Measurements from ENCODE around the gene ATF6B.

ATF6B gene

DNA sequence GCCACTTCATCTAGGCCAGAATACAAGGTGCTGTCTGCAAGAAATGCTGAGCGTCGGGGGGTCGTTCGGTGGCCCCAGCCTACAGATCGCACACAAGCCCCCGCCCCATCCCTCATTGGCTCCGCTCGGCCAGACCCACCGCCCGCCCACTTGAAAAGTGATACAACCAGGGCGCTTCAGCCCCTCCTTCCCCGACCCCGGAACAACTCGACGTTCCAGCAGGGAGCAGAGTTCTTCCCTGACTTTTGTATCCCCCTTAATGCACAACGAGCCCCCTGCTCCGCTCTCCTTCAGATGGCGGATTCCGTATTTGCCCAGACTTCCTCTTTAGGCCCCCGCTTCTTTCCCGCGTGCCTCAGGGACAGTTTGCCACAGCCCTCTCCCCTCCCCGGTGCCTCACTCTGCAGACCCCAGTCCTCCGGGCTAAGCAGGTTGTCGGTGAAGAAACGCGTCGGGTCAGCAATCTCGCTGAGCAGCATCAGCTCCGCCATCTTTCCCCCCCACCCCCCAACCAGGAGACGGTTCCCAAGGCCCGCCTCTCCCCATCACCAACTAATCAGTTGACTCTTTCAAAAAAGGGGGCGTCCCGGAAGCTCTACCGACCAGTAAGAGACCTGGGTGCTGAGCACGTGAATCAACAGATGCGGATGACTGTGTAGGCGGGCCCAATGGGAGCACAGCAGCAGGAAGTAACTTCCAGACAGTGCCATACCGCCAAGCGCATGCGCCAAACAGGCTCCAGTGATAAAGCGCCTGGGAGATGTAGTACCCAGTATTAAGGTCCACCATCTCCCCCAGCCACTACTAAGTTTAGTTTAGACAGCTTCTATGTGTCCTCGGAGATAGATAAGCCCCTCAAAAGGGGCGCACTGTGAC, at the start of gene ATF6B:
TSS of gene ATF6B (minus strand) at position 530 of the 876 bp plus-strand sequence. CDS start at position 491, 39 bp downstream.
- DNase-seq (ENCODE audit: low read depth) = peak; percentile 99

DNA sequence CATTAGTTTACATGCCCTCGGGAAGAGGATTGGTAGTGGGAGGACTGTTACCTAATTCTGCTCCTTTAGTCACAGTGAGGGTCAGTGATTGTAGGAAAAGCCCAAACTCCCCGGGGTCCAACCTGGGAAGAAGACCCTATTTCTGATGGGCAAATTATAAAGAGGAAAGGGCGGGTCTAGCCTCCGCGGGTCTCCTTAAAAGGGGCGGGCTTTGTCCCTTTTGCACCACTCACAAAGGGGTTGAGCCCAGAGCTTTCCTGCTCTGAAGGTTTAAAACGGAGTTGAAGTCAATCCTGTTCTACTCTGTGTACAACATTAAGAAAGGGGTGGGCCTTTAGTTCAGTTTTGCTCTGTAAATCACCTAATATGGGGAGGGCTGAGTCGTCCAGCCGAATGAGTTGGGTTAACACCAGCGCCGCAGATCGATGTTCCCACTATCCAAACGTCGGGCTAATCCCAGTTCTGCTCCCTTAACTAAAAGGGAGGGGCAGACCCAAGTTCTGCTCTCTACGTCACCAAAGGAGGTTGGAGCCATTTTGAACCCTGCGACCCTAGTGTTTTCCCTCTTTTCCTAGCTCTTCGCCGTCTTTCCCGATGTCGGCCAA, 49.2 kb upstream of the ATF6B start:
- DNase-seq (ENCODE audit: low read depth) = no peak

DNA sequence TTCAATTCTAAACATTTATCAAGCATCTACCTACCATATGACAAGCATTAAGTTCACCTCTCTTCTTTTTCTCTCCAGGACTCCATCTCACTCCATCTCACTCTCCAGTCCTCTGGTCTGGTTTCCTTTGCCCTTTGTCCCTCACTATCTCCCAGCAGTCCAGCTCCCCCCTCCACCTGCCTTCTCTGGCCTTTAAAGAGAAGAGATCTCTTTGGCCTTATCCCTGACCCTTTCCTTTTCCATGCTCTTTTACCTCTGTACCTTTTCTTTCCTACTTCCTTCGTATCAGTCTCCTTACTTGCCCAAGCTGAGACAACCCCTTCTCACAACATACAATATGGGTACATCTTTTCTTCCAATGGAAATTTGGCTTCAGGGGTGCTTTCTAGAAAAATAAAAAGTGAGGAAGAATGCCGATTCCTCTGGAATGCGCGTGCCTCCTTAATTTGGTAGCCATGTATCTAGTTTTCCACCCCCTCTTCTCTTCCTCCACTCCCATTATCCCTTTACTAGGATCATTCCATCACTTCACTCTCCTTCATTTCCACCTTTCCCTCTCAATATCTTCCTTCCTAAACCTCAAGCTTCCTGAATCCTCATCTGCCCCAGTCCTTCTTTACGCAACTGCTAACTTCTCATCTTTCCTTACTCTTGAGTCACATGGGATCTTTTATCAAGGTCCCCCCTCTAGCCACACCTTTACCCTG, 48.6 kb upstream of the ATF6B start:
- DNase-seq (ENCODE audit: low read depth) = no peak

DNA sequence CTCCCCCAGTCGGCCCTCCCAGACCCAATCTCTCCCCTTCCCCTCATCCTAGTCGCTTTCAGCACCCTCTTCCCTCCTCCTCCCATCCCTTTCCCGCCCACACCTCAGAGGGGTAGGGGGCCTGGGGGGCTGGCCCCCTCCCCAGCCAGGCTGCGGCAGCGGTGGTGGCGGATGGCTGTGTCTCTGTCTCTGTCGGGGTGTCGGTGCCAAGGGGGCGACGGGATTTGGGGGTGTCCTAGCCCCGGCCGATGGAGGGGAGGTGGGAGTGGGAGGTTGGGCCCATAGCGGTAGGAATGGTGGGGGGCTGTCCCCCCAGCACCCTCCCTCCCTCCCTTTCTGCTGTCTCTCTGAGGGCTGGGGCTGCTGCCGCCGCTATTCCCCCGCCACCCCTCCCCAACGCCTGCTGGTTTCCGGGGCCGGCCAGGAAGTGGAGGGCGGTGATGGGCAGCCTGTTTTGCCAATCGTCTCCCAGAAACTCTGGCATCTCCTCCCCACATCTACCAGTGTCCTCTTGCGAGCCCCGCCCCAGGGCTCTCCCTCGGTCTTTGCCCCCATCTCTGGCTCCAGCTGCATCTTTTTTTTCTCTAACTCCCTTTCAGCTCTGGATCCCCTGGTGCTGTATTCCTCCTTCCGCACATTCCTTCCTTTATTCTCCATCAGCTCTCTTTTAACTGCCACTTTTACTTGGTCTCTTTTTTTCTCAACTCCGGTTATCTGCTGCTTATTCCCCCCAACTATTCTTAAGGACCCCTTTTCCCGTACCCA, 47.8 kb upstream of the ATF6B start, which contains the start of gene AGPAT1:
TSS of gene AGPAT1 (minus strand) at position 374 of the 765 bp plus-strand sequence. CDS start 4,588 bp downstream, outside the sequence.
- DNase-seq (ENCODE audit: low read depth) = peak; percentile 93

DNA sequence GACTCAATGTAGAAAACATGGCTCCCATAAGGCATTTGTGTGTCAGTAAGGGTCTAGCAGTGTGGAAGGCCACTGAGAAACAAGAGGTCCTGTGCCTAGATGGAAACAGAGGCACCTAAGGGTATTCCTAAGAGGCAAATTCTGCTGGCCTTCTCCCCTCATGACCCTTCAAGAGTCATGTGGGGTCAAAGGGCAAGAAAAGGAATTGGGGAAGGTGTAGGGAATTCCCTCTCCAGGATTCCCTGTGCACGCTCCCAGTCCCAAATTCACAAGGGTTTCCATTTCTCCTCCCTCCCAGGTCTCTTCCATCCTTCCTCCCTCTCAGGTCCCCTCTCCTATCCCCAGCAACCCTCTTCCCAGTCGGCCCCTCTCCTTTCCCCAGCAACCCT, 47.3 kb upstream of the ATF6B start:
- no peak for DNase-seq (ENCODE audit: low read depth)

DNA sequence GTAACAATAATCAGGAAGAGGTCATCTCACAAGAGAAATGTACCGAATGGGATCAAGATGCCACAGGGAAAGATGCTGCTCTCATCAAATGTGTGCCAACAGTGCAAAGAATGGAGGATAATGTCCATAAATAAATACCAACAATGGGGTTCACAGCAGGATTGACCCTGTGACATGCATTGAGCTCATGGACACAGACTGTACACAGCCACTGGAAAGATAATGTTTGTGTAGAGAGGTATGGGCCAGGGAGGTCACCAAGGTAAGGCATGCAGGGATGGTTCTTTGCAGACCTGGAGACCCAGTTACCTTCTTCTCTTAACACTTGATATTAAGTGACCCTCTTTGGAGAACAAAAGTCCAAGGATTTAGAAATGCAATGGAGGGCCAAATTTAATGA, 46.4 kb upstream of the ATF6B start:
- no peak for DNase-seq (ENCODE audit: low read depth)

DNA sequence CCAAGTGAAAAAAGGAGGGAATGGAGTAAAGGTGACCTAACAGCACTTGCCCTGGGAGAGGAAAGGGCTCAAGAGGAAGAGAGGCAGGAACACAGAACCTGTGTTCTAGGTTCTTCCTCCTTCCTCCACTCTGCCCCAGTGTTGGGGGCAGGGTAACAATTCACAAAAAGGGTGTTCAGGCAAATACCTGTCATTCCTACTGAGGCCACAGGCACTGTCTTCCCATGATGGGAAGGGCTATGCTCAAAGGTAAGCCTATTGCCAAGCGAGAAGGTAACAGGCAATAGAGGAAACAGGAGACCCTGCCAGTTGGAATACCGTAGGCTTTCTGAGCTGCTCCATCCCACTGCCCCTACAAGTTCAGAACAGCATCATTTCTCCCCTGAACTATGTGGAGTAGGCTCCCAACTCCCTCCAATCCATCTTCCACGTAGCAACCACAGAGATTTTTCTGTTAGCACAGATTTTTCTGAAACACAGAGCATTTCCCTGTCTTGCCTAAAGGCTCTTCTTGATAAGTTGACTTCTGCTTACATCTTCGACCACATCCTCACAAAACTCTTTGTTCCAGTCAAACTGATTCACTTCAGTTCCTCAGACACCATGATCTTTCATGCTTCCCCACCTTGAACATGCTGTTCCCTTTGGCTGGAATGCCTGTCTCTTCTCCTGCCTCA, 45.1 kb upstream of the ATF6B start:
- DNase-seq (ENCODE audit: low read depth) = no peak

DNA sequence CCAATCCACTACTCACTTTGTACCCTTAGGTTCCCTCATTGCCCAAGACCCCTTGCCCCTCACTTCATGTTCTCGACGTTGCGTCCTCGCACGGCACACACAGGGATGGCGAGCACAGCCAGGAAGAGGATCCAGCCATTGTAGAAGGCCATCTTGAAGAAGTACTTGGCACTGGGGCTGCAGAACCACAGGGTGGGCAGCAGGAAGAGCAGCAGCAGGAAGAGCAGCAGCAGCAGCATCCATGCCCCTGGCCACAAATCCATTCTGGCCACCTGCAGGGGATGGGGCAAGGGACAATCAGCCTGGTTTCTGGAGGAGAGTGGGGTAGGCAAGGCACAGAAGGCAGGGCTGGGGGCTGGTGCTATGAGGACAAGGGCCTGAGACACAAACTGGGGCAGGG, 43.2 kb upstream of the ATF6B start:
- DNase-seq (ENCODE audit: low read depth) = no peak

DNA sequence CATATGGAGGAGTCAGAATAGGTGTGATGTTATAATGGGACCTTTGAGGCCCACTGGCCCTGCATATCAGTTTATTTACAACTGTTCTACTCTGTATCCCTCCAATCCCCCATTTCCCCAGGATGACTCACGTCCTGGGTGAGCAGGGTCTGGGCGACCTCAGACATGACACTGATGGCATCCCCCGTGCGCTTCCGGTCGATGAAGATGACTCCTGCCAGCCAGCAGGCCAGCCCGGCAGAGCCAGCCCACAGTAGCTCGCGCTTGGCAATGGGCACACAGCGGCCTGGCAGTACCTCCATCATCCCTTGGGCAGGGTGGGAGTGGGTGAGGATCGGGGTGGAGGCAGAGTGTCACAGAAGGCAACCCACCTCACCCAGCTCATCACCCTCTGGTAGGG, 42.2 kb upstream of the ATF6B start:
- DNase-seq (ENCODE audit: low read depth) = no peak

DNA sequence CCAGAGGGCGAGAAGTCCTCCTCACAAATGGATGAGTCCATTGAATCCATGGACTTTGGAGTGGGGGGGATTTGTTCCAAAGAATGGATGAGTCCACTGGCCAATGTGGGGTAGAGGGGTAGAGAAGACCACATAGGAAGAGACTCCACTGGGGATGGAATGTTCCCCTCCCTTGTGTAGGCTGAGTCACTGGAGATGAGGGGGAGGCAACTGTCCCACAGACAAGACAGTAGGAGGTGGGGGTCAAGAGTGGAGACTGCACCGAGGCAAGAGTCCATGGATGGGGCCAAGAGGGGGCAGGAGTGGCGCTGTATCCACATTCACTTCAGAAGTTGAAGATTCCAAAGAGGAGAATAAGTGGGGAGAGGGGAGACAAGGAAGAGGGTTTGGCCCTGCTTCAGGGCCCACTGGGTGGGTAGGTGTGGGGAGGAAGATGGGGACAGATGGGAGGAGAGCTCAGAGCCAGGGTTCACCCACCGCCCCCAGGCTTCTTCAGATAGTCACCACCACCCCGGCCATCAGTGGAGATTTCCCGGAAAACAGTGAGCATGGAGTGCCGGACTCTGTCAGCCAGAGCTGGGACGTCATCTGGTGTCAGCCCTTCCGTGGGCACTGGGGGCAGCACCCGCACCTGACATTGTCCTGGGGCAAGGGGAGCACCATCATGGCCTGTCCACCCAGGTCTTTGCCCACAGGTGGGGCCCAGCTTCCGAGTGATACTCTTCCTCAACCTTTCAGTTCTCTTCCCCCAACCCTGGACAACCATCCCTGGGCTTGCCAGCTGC, 41.0 kb upstream of the ATF6B start:
- no peak for DNase-seq (ENCODE audit: low read depth)

DNA sequence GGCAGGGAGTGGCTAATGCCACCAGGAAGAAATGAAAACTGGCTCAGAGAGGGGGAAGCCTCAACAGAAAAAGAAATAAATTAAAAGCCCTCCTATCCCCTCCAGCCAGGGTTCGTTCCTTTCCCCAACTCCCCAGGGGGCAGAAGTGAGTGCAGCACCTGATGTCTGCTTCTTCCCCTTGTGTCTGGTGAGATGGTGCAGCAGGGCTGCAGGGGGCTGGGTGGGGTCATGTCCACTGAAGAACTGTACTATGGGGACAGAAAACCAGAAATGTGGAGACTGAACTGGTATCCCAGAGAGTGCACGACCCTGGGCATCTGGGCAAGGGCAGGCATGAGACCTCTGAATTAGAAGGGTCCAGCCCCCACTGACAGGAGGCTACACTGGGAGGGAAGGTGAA, 40.3 kb upstream of the ATF6B start:
- DNase-seq (ENCODE audit: low read depth) = no peak

DNA sequence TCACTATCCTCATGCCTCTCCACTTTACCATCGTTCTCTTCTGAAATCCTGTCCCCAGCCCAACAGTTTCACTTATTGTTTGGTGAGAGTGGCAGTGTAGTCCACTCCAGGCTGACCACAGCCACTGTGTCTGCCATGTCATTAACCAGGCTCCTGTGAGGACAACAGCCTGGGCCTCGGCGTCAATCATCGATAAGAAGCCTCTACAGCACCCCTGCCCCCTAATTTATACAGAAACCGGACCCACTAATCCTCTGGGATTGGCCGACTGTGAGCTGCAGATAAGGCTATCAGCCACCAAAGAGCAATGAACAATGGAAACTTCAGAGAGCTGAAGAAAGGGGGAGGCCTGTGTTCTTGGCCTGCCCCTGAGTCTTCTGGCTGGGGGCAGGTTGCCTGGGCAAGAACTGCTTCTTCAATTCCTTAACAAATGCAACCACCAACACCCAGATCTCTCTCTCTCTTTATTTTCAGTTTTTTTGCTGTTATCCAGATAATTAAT, 39.8 kb upstream of the ATF6B start:
- no peak for DNase-seq (ENCODE audit: low read depth)

DNA sequence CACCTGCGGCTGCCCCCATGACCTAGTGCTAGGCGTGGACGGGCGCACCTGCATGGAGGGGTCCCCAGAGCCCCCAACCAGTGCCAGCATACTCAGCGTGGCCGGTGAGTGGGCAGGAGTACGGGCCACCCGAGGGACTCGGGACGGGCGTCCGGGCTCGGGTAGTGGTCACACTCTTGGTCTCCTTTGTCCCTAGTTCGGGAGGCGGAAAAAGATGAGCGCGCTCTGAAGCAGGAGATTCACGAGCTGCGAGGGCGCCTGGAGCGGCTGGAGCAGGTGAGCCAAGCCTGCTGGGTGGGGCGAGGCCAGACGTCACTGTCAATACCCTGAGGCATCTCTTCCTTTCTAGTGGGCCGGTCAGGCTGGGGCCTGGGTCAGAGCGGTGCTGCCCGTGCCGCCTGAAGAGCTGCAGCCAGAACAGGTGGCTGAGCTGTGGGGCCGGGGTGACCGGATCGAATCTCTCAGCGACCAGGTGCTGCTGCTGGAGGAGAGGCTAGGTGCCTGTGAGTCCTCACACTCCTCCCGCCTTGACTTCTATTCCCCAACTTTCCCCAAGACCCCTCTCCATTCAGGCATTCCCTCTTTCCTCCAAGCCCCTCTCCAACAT, 39.2 kb upstream of the ATF6B start:
- no peak for DNase-seq (ENCODE audit: low read depth)

DNA sequence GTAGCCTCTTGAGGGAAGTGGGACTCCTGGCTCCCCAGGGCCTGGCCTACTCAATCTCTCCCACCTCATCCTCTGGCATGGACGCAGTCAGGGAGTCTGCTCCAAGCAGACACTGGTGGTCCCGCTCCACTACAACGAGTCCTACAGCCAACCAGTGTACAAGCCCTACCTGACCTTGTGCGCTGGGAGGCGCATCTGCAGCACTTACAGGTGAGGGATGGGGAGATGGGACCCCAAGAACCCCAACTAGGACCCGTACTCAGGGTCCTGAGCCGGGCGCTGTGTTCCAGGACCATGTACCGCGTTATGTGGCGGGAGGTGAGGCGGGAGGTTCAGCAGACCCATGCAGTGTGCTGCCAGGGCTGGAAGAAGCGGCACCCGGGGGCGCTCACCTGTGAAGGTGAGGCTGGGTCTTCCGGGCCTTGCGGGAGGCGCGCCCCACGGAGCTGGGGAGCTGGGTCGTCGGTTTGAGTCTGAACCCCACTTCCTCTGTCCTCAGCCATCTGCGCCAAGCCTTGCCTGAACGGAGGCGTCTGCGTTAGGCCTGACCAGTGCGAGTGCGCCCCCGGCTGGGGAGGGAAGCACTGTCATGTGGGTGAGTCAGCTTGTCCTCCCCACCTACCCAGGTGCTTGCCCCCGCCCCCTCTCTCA, 38.5 kb upstream of the ATF6B start:
- no peak for DNase-seq (ENCODE audit: low read depth)

DNA sequence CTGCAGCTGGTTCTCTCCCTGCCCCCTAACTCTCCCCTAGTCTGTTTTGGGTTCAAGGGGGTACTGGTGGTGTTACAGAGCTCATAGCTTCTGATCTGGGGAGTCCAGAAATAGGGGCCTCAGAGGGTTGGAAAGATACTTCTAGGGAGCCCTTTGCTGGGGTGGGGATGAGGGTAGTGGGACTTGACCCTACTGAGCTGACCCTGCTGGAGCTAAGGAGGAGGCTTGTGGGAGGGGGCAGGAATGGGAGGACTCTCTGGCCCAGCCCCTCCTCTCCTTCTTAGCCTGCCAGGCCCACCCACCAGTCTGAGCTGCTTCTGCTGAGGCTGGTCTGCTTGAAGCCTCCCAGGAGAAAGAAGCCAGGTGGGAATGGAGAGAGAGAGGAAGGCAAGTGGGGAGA, 36.2 kb upstream of the ATF6B start, which contains the start of gene EGFL8:
TSS of gene EGFL8 (plus strand) at position 301 of the 400 bp plus-strand sequence. CDS start 1,571 bp downstream, outside the sequence.
- no peak for DNase-seq (ENCODE audit: low read depth)

DNA sequence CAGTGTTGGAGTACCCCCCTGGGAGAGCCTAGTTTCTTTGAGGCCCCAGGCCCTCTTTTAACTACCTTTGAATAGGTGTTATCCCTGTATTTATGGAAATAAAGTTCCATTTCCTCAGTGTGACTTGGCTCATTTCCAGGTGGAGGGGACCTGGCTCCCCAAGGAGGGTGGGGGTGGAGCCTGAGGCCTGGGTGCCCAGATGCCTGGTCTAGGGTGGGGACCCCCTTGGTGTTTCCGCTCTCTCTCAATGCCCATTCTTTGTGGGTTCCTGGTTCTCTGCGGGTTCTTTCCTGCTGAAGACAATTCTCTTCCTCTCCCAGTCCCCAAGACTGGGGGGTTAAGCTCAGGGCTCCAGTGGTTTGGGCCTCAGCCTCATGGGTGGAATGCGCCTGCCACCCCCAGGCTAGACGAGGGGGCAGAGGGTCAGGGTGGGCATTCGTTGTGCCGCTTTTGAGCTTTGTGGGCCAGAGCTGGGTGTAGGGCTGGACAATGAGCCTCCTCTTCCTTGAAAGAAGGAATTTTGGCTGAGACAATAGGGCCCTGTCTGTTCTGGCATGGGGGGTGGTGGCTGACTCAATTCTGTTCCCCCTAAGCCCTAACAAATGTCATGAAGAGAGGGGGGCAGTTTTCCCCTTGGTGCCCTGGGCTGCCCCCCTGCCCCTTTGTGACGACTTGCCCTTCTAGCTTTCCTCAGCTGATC, 35.7 kb upstream of the ATF6B start:
- no peak for DNase-seq (ENCODE audit: low read depth)

DNA sequence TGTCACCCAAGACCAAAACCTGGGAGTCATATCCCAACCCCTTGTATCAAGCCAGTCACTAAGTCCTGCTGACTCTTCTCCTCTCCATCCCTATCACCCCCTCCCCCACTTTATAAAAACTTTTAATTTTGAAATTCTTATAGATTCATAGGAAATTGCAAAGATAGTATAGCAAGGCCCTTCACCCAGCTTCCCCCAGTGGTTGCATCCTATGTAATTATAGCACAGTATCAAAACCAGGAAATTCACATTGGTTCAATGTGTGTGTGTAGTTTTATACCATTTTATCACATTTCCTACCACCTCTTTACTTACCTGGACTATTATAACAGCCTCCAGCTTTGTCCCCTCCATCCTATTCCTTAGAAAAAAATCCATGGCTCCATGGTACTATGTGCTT, 30.0 kb upstream of the ATF6B start:
- no peak for DNase-seq (ENCODE audit: low read depth)

DNA sequence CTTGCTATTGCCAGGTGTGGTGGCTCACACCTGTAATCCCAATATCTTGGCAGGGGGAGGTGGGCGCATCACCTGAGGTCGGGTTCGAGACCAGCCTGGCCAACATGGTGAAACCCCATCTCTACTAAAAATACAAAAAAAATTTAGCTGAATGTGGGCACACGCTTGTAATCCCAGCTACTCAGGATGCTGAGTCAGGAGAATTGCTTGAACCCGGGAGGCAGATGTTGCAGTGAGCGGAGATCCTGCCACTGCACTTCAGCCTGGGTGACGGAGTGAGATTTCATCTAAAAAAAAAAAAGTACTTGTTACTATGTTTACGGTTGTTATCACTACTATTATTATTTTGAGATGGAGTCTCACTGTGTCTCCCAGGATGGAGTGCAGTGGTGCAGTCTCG, 28.8 kb upstream of the ATF6B start:
- no peak for DNase-seq (ENCODE audit: low read depth)
